ENCODE results near the gene NUDT14. TPM values are rescaled to one million over a fixed set of nuclear protein-coding genes. Genes with fewer than 3 reads are reported as not detected.

The NUDT14 gene
- polyA plus RNA-seq, 3 donors: 23.7 to 29.2 (median 26.2) TPM

GRCh38 chr14:105203057-105203531, 22.0 kb upstream of the NUDT14 start:
- H3K27ac ChIP-seq (ENCODE audit: low read depth, low read length): no peak overlapping the region
- WGBS, 3 donors: 4 to 11% (median 8%) methylated on average over 18 of the region's 18 CpGs

- WGBS, 3 donors: 32 to 60% (median 36%) methylated on average over 20 of the region's 20 CpGs
- H3K27ac ChIP-seq (ENCODE audit: low read depth, low read length): no peak overlapping the region
Measured at GRCh38 chr14:105201925-105202513, 20.9 kb upstream of the NUDT14 start.

- no peak overlapping the region for H3K27ac ChIP-seq (ENCODE audit: low read depth, low read length)
- WGBS, 3 donors: 41 to 55% (median 47%) methylated on average over 28 of the region's 28 CpGs
Measured at GRCh38 chr14:105201156-105201924, 20.2 kb upstream of the NUDT14 start.

- no peak overlapping the region for H3K27ac ChIP-seq (ENCODE audit: low read depth, low read length)
- WGBS, 3 donors: 61 to 79% (median 64%) methylated on average over 16 of the region's 16 CpGs
Measured at GRCh38 chr14:105200641-105201040, 19.5 kb upstream of the NUDT14 start.

- WGBS, 3 donors: 63 to 88% (median 79%) methylated on average over 10 of the region's 10 CpGs
- no peak overlapping the region for H3K27ac ChIP-seq (ENCODE audit: low read depth, low read length)
Measured at GRCh38 chr14:105200074-105200473, 19.0 kb upstream of the NUDT14 start.

GRCh38 chr14:105199093-105199492, 18.0 kb upstream of the NUDT14 start:
- WGBS, 3 donors: 39 to 62% (median 47%) methylated on average over 17 to 18 of the region's 18 CpGs
- no peak overlapping the region for H3K27ac ChIP-seq (ENCODE audit: low read depth, low read length)

- no peak overlapping the region for H3K27ac ChIP-seq (ENCODE audit: low read depth, low read length)
- 80 to 89% (median 87%) methylated on average over 4 of the region's 4 CpGs for WGBS, 3 donors
Measured at GRCh38 chr14:105198588-105198987, 17.5 kb upstream of the NUDT14 start.

GRCh38 chr14:105197211-105197641, 16.1 kb upstream of the NUDT14 start:
- 5 to 27% (median 6%) methylated on average over 15 of the region's 15 CpGs for WGBS, 3 donors
- no peak overlapping the region for H3K27ac ChIP-seq (ENCODE audit: low read depth, low read length)

GRCh38 chr14:105196265-105196960, 15.3 kb upstream of the NUDT14 start:
- H3K27ac ChIP-seq (ENCODE audit: low read depth, low read length): no peak overlapping the region
- 4 to 21% (median 4%) methylated on average over 29 to 58 of the region's 58 CpGs for WGBS, 3 donors

- WGBS, 3 donors: 18 to 62% (median 19%) methylated on average over 23 to 25 of the region's 25 CpGs
- no peak overlapping the region for H3K27ac ChIP-seq (ENCODE audit: low read depth, low read length)
Measured at GRCh38 chr14:105195522-105196264, 14.6 kb upstream of the NUDT14 start.

- H3K27ac ChIP-seq (ENCODE audit: low read depth, low read length): no peak overlapping the region
- WGBS, 3 donors: 72 to 74% (median 74%) methylated on average over 9 to 10 of the region's 10 CpGs
Measured at GRCh38 chr14:105195051-105195450, 13.9 kb upstream of the NUDT14 start.

GRCh38 chr14:105193916-105194782, 13.0 kb upstream of the NUDT14 start:
- 31 to 49% (median 39%) methylated on average over 16 to 17 of the region's 17 CpGs for WGBS, 3 donors

GRCh38 chr14:105192866-105193731, 12.0 kb upstream of the NUDT14 start:
- 16 to 49% (median 17%) methylated on average over 28 to 29 of the region's 29 CpGs for WGBS, 3 donors
- no peak overlapping the region for H3K27ac ChIP-seq (ENCODE audit: low read depth, low read length)

More at GRCh38 chr14:105193916-105194782, 13.0 kb upstream of the NUDT14 start:
- no peak overlapping the region for H3K27ac ChIP-seq (ENCODE audit: low read depth, low read length)

- no peak overlapping the region for H3K27ac ChIP-seq (ENCODE audit: low read depth, low read length)
- 57 to 82% (median 75%) methylated on average over 14 of the region's 14 CpGs for WGBS, 3 donors
Measured at GRCh38 chr14:105187935-105188524, 6.9 kb upstream of the NUDT14 start.

GRCh38 chr14:105187116-105187515, 6.0 kb upstream of the NUDT14 start:
- 32 to 76% (median 63%) methylated on average over 4 of the region's 4 CpGs for WGBS, 3 donors
- H3K27ac ChIP-seq (ENCODE audit: low read depth, low read length): no peak overlapping the region

- no peak overlapping the region for H3K27ac ChIP-seq (ENCODE audit: low read depth, low read length)
- 30 to 49% (median 32%) methylated on average over 4 of the region's 4 CpGs for WGBS, 3 donors
Measured at GRCh38 chr14:105185973-105186372, 4.9 kb upstream of the NUDT14 start.
